ENCODE results near the gene ZNF785. TPM values are rescaled to one million over a fixed set of nuclear protein-coding genes. Genes with fewer than 3 reads are reported as not detected.

The ZNF785 gene
- total and polyA plus RNA-seq, 2 of the 13 experiments (the other 11 are each of a cell fraction or from before 2014, with no cell fraction given) = 0.01 TPM; not detected in 1

- Histone ChIP-seq H3K9me3 (ENCODE audit: low read length) (no peaks in the 10 kb centered on the region), H3K79me2 (ENCODE audit: insufficient read depth, low read length) (peaks cover 31% of the 10 kb centered on the region), H3K27ac (ENCODE audit: extremely low read length, insufficient read depth, low read length) (peak overlapping the region; percentile 85), H3K27me3 (ENCODE audit: control insufficient read depth in 1 of 2, insufficient read depth in 2 of 2, low read length in 2 of 2) (no peaks in the 10 kb centered on the region; a peak in 1 of 5 replicates), H3K9ac (ENCODE audit: insufficient read depth, low read depth, low read length) (peak overlapping the region; percentile 89), H4K20me1 (ENCODE audit: insufficient read depth, low read length) (no peaks in the 10 kb centered on the region), H3K36me3 (replicated peaks in 1 of 2; ENCODE audit: control insufficient read depth in 1 of 2, insufficient read depth in 2 of 2, low read length in 2 of 2) (peaks cover 0 to 1% of the 10 kb centered on the region in 2 experiments; a peak in 1 of 5 replicates), H3K4me2 (ENCODE audit: low read depth, low read length) (peak overlapping the region; percentile 95), H3K4me3 (replicated peaks in 1 of 3; ENCODE audit: insufficient read depth in 1 of 3, low read depth in 2 of 3, low read length in 3 of 3) (peak overlapping the region; percentile 75 to 93 (median 81)), H3K4me1 (ENCODE audit: insufficient read depth, low read length) (peaks cover 68% of the 10 kb centered on the region), H2AFZ (ENCODE audit: low read length) (no peak overlapping the region)
- peak; percentile 82 for ATAC-seq
- intact Hi-C loops (cut with micrococcal nuclease; ENCODE audit: unreplicated experiment) = loop anchor here (2.0 kb wide), 2 partner anchors 23 to 63 kb away; partner anchors contain the start of gene ZNF764
- FAIRE-seq = peak; percentile 8
- BruUV-seq (replicated peaks) = no TSS peak
- peak; percentile 76 for DNase-seq (ENCODE audit: low spot score)
- ChIA-PET POLR2A (interaction anchor here (0.7 to 5.1 kb wide), 28 partner anchors 9 to 200 kb away, joined by 3 to 187 read pairs (median 7); partner anchors contain the start of genes CD2BP2, DCTPP1, FBRS and TBC1D10B), CTCF (ENCODE audit: low intra/inter-chr PET ratio, low total read pairs) (interaction anchor here (1.6 kb wide), 1 partner anchor 106 kb away, joined by 7 read pairs; the partner anchor contains the start of gene DCTPP1)
- WGBS (ENCODE audit: low lambda C conversion rate) = 44% methylated on average over 12 of the region's 12 CpGs
- in situ Hi-C loops (cut with HindIII; ENCODE audit: extremely low pct_ligation_motif_present, low pct_unique_long_range_greater_than_20kb) = no loop called here
- TF ChIP-seq BHLHE40 (IDR thresholded peaks at IDR 0.05; ENCODE audit: low read length) (no peak), PAXIP1 (CRISPR knock-in tag; conservative IDR thresholded peaks at IDR 0.05) (0 out of 2 replicates have a peak, but pooled peaks have one; percentile 26), JDP2 (CRISPR knock-in tag; IDR thresholded peaks at IDR 0.05; ENCODE audit: borderline replicate concordance) (no peak), BCL6 (CRISPR knock-in tag; IDR thresholded peaks at IDR 0.05) (no peak), MXD1 (CRISPR knock-in tag; IDR thresholded peaks at IDR 0.05) (peak; percentile 68; the same call in 1 of the 2 replicates), MBD4 (IDR thresholded peaks at IDR 0.05; ENCODE audit: borderline replicate concordance, low read length) (no peak), ZNF563 (CRISPR knock-in tag; IDR thresholded peaks at IDR 0.05) (peak; percentile 55; the same call in 1 of the 2 replicates), RARA (CRISPR knock-in tag; IDR thresholded peaks at IDR 0.05) (peak; percentile 53), ZNF44 (CRISPR knock-in tag; IDR thresholded peaks at IDR 0.05) (no peak), TCF12 (IDR thresholded peaks at IDR 0.05) (no peak), TCF12 (CRISPR knock-in tag; IDR thresholded peaks at IDR 0.05) (no peak), CREB1 (IDR thresholded peaks at IDR 0.05) (no peak), CREB1 (CRISPR knock-in tag; IDR thresholded peaks at IDR 0.05) (no peak; the same call in 1 of the 2 replicates), ISL2 (CRISPR knock-in tag; IDR thresholded peaks at IDR 0.05) (no peak), ZNF24 (IDR thresholded peaks at IDR 0.05) (no peak), RERE (CRISPR knock-in tag; IDR thresholded peaks at IDR 0.05; ENCODE audit: low read depth) (no peak), ZSCAN12 (CRISPR knock-in tag; IDR thresholded peaks at IDR 0.05) (no peak)
Observed at GRCh38 chr16:30535777-30536190, 49.7 kb downstream of the ZNF785 start.
